Right ventricle myocardium superior (tissue), 1 donor: ENCODE results near the gene SLC26A6. TPM values are rescaled to one million over a fixed set of nuclear protein-coding genes. Genes with fewer than 3 reads are reported as not detected.

Experiments
- ATAC-seq: fragments of 200-7000 bp; cut with Tn5 transposase; one replicate; pipeline ENCODE4 v1.9.1; 2020; ENCODE audit warnings: mild to moderate bottlenecking; ENCODE audit not compliant: poor library complexity
- DNase-seq: peaks from one replicate; pipeline ENCODE4 v3.0.0-alpha.2; 2020
- intact Hi-C: fragments of 100-400 bp; cut with DNase I; formaldehyde crosslinking; loops from one replicate; pipeline ENCODE4 v1.11.2; 2022
- total RNA-seq: library from RNA; stranded (reverse); fragmentation: NEBNext Ultra II Directional; extraction: Animal tissue kit (Norgen Biotek cat#: 25700); gene quantifications from one replicate; pipeline ENCODE4 v1.2.1, GENCODE V29; 2021
- donor health status: DM: no; HTN: yes; CAD: no; lungs with severe emphysema.

SLC26A6 gene
- total RNA-seq, 1 donor from 2014 or later = 10.8 TPM

DNA sequence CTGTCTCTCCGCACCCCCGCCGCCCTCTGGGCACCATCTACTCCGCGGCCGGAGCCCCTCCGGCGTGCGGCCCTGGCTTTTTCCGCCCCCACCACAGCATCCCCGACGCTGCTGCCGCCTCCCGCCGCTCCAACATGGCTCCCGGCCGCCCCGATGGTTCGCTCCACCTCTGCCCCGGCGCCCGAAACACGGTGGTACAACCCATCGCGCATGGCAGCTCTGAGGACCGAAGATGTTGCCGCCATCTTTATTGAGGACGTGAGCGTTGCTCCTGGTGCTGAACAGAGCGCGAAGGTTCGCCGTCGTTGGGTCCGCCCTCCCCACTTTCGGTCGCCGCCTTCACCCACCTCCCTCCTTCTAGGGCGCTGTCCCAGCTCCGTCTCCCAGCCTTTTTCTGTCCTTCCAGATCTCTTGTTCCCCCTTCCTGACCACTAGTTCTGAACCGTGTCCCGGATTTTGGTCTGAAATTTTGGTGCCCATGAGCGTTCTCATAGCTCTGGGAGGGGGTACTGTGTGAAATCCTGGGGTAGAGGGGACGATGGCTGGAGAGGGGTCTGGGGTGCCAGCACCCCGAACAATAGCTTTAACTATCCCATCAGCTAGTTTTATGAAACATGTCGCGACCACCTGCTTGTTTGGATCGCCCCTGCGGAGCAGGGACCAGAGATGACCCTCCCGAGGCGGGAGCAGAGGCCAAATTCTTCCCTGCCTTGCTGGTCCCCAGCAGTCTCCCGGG is 27.7 kb upstream of the SLC26A6 start, which contains the start of gene CELSR3:
CELSR3 (minus strand) TSS at position 134 of the 736 bp plus-strand sequence. CDS start 252 bp downstream, outside the sequence.
- intact Hi-C loops = no loop called here
- ATAC-seq (peak; percentile 38), DNase-seq (peak; percentile 71)

DNA sequence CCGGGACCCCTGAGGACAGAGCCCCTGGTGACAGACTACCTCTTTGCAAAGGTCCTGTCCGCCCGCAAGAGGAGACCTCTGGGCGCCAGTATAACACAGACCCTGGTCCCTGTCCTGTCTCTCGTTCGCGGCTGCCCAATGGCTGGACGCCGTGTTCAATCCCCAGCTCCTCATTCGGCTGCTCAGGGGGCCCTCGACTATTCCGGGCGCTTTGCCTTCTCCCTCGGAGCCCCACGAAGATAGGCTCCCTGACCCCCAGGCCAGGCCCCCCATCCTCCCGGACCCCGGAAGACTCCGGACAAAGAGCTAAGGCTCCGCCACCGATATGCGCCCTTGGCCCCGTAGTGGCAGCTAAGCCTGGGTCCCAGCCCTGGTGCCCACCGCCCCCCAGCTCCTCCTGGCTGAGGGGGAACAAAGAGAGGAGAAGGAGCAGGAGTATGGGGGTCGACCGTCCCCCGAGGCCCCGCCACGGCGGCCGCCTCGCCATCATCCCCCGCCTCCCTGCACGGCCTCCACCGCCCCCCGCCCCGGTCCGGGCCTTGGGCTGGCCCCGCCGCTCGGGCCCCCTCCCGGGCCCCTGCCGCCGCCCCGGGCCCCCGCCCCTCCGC is 27.0 kb upstream of the SLC26A6 start:
- no peak for ATAC-seq
- no peak for DNase-seq
- intact Hi-C loops = no loop called here

DNA sequence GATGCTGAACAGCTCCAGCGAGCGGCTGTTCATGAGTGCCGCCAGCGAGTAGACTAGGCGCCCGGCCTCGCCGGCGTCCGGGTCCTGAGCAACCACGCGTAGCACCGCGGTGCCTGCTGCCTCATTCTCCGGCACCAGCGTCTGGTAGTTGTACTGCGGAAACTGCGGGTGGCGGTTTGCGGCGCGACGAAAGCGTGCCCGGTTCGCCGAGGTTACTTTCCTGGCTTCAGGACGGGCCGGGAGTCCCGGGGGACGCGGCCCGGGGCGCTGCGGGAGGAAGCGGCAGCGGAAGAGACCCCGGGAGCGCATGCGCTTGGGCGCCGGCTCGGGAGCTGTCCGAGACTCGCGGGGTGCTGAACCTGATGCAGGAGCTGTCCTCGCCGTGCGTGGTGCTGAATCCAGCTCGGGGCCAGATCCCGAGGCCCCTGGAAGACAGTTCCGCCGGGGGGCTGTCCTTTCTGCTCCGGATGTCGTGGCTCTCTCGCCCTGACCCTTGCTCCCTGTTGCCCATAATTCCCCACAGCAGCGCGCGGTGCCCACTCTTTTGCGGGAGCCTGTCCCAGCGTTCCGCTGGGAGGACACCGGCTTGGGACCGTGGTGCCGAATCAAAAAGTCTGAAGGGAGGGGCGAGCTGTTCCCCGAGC is 26.4 kb upstream of the SLC26A6 start:
- intact Hi-C loops = no loop called here
- peak; percentile 79 for DNase-seq
- ATAC-seq = peak; percentile 59

DNA sequence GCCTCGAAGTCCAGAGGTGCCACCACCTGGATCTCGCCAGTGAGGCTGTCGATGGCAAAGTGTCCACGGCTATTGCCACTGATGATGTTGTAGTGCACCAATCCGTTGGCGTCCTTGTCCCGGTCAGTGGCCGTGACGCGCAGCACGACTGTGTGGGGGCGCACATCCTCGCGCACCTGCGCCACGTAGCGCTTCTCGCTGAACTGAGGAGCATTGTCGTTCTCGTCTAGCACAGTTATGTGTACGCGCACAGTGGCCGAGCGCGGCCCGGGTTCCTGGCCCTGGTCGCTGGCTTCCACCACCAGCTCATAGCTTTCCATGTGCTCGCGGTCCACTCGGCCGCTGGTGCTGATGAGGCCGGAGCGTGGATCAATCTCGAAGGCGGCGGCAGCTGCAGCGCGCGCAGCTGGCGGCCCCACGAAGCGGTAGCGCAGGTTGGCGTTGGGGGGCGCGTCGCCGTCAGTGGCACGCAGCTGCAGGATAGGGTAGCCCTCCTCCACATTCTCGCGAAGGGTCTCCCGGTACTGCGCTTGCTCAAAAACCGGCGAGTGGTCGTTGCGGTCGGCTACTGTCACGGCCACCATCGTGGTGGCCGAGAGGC is 25.6 kb upstream of the SLC26A6 start:
- intact Hi-C loops = no loop called here
- ATAC-seq = no peak
- no peak for DNase-seq

DNA sequence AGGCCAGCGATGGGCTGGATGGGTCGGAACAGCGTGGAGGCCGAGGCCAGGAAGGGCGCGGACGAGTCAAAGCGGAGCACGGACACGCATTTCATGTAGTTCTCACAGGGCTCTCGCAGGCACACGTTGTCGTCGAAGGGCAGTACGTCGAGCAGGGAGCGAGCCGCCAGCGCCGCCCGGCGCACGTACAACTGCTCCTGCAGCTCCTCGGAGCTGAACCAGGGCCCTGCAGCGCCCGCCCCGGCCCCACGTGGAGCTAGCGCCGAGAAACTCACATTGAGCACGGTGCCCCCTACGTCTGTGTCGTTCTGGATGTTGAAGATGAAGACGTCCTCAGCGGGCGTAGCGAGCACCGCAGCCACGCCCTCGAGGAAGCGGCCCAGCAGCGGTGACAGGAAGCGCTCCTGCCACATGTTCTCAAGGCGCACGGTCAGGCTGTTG is 21.6 kb upstream of the SLC26A6 start:
- intact Hi-C loops = no loop called here
- no peak for DNase-seq
- ATAC-seq = no peak

DNA sequence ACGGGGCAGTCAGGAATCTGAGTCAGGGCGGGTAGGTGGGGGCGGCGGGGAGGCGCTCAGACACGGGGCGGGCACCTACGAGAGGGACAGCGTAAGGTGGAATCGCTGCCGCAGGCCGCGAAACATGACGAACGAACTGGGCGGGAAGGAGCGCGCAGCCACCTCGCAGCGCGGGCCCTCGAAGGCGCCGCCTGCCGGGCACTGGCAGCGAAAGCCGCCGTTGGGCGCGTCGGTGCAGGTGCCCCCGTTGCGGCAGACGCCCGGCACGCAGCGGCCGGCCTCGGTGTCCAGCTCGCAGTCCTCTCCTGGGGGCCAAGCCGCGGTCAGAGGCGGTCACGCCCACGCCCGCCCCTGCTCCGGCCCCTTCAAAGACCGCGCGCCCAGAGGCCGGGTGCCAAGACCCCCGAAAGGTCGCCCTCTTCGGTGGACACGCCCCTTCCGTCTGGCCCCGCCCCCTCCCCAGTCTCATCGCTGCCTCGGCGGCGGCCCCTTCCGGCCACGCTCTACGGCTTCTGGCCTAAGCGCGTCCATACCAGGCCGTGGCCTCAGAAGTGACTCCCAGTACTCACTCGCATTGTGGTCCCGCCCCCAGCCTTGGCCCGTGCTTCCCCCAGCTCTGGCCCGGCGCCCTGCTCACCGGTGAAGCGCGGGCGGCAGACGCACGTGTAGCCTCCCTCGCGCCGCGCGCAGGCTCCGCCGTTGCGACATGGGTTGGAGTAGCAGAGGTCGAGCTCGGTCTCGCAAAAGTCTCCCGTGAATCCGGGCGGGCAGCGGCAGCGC is 21.0 kb upstream of the SLC26A6 start:
- ATAC-seq (peak; percentile 97), DNase-seq (peak; percentile 91)
- intact Hi-C loops = no loop called here

DNA sequence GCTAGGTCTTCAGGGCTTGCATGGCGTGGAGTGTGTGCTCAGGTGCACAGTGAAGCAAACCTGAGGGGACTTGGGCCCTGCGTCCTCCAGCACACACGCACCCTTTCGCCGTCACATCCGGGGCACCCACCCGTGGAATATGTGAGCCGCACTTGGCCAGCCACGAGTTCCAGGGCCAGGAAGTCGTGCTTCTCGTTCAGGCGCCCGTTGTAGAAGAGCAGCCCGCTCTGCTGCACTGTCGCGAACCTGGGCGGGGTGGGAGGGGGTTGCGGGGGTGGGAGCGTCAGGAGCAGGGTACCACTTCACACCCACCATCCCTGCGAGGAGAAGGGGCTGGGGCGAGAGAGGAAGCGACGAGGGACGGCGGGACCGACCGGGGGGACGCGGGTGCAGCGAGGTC is 20.3 kb upstream of the SLC26A6 start:
- DNase-seq (no peak), ATAC-seq (no peak)
- intact Hi-C loops = no loop called here

DNA sequence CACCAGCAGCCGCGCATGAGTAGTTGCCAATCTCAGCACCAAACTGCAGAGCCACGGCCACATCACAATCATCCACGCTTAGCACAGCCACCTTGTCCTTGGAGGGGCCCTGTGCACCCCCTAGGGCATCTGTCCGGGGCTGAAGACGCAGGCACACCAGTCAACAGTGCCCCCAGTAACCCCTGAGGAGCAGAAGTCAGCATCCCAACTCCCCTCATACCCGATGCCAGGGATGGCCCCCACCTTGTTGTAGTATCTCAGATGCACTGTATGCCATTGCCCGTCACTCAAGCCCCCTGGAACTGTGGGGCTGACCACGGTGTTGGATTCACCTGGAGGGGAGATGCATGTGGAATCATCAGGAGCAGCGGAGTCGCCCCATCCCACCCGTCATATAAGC is 19.8 kb upstream of the SLC26A6 start:
- no peak for ATAC-seq
- no peak for DNase-seq
- intact Hi-C loops = no loop called here

DNA sequence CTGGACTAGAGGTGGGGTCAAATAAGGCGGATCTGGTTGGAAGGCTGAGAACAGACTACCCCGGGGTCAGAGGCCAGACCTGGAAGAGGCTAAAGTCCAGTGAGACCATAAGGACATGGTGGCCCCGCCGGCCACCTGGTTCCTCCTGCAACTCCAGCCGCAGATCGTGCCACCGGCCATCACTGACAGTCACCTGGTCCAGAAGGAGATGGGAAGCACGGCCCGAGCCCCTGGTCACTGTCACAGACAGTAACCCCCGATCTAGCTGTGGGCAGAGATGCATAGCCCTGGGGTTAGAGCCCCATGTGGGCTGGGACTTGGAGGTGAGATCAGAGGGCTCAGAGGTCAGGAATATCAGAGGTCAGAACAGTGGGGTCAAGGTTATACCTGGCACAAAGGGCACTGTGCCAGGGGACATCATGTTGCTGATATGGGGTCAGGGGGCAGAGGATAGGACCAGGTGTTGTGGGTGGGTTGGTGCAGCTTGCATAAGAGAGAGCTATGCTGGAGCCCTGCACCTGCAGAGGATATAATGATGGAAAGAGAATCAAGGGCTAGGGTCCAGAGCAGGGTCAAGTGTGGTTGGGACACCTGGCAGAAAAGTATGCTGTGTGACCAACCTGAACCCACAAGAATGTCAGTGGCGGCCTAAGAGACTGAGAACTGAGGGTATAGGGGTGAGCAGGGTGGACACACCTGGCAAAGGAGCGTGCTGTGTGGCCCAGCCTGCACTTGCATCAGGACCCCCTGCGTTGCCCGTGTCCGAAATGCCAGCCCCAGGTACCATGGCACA is 17.9 kb upstream of the SLC26A6 start:
- DNase-seq = no peak
- intact Hi-C loops = no loop called here

DNA sequence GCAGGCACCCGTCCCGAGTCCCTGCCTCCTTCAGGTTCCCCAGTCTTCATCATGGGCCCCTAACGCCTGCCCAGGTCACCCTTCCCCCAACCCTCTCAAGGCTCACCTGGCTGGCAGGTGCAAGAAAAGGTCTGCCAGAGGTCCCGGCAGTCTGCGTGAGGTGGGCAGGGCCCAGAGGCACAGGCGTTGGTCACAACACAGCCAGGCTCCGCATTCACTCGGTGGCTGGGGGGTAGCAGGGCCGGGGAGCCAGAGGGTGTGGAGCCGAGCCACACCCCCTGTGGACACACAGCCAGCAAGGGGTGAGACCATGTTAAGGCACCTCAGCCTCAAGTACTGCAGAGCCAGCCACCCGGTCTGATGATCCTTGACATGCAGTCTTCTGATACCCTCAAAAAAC is 16.5 kb upstream of the SLC26A6 start:
- no peak for DNase-seq
- intact Hi-C loops = no loop called here
- ATAC-seq = no peak

More for the DNA sequence above, 17.9 kb upstream of the SLC26A6 start:
- ATAC-seq = no peak

DNA sequence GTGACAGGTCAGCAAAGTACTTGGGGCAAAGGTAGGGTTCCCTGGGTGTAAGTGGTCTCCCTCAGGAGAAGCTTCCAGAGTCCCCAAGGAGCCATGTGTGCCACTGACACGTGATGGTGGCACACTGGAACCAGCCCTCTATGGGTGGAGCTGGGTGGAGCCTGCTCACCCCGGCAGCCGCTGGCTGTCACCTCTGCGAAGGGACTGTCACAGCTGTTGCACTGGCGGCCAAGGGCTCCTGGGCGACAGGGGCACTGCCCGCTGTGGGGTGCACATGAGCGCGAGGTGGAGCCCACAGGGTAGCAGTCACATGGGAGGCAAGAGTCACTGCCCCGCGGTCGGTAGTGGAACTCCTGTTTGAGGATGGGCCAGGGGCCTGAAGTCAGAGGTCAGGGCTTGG is 15.5 kb upstream of the SLC26A6 start:
- intact Hi-C loops = no loop called here
- DNase-seq (no peak), ATAC-seq (no peak)

DNA sequence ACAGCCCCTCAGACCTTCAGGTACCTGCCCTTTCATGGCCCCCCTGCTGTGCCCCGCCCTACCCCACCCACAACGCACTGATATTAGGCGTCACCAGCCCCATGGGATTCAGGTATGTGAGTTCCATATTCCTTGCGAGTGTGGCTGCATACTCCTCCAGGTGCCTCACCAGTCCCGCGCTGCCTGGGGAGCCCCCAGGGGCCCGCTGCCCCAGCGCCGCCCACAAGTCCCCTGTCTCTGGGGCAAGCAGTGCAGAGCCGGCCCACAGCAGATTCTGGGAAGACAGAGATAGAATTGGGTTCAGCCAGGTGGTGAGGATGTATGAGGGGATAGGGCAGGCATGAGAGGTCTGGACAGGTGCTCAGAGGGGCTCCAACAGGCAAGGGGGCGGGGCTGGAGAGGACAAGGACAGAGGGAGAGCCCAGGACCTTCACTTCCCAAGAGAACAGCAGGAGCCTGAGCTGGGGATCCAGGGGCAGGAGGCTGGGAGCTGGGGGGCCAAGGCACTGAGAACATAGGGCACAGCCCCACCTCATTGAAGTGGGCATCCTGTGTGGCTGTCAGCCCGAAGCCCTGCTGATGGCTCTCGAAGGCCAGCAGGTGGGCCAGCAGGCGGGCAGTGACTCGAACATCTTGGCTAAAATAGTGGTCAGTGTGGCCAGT is 13.1 kb upstream of the SLC26A6 start:
- intact Hi-C loops = no loop called here
- DNase-seq = no peak
- no peak for ATAC-seq

DNA sequence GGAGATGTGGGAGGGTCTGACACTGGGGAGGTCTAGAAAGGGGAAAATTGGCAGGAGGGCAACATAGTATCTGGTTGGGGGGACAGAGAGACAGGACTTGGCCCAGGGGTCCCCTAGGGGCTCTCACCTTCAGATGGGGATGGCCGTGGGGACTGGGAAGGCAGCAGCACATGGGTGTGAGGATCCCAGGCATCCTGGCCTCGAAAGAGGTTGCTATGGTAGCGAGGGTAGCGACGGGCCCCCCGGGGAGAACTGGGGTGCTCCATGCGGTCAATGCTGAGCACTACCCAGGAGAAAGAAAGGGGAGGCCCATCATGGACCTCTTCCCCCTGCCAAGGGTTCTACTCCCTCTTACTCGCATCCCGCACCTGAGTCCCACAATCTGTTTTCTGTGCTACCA is 12.5 kb upstream of the SLC26A6 start:
- intact Hi-C loops = no loop called here
- DNase-seq = no peak
- no peak for ATAC-seq

DNA sequence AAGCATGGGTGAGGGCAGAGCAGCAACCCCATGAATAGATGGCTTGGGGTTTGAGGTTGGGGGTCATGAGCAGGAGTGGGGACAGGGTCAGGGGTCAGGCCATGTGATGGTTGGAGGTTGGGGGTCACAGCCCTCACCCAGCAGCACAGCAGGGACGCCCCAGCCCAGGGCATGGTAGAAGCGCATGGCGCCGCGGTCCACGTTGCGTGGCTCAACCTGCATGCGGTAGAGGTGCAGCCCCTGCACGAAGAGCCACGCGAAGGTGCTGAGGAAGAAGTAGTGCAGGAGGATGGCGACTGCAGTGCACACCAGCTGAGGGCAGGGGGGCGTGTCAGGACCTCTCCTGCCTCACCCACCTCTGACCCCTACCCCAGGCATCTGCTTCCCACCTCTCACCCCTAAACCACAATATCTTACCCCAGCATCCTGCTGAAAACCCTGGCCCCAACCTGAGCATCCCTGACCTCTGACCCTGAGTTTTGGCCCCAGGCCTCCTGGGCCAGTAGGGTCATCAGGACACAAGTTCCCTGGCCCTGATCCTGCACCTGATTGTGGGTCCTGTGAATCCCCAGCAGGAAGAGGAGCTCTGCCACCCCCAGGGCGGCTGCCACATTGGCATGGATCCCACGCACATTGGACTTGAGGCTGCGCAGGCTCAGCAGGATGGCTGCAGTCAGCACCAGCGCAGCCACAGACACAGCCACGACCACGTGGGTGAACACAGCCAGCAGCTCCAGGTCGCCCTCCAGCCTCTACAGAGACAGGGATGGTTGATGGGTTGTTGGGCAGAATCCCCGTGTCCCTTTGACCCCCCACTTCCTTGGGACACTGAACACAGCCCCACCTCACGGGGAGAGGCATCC is 9.9 kb upstream of the SLC26A6 start:
- ATAC-seq (no peak), DNase-seq (no peak)
- intact Hi-C loops = no loop called here

DNA sequence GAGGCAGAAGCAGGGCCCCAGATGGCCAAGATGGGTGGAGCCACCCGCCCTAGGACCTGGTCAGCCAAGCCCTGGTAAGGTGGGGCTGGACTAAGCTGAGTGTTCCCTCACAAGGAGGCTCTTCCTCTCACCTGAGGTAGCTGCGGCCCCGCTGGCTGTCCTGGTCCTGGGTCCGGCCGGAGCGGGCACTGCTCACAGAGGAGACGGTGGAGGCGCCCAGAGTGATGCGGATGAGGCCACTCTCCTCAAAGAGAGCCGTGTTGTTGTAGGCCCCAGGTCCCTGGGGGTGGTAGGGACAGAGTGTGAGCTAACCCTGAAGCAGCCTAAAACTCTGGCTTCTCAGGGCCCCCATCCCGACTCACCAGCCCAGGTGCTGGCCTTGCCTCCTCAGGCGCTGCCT is 7.3 kb upstream of the SLC26A6 start:
- ATAC-seq = no peak
- no peak for DNase-seq
- intact Hi-C loops = no loop called here

DNA sequence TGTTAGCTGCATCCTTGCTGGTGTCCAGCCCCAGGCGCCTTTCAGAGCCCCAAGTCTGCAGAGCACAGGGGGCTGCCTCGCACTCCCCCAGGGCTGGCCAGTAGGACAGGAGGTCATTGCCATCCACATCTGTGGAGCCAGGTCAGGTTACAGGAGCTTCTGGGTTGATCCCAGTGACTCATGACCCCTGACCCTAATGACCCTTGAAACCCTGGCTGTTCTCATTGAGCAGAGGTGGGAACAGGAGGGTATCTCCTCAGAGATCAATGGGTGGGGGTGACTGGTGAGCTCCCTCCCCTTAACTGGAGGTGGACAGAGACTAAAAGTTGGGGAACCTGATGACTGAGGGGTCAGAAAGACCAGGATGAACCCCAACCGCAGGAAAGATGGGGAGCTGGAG is 6.1 kb upstream of the SLC26A6 start:
- ATAC-seq (no peak), DNase-seq (no peak)
- intact Hi-C loops = no loop called here
